ENCODE results near the gene ADAT3. TPM values are rescaled to one million over a fixed set of nuclear protein-coding genes. Genes with fewer than 3 reads are reported as not detected.
"Not testable (repeated sequence)": the region's sequence is repeated elsewhere in the genome, so short reads cannot be mapped to it uniquely, and the experiment has no call there.

ADAT3 gene
- total RNA-seq, 1 donor, result 3.9 TPM

- peak; percentile 89 for DNase-seq (ENCODE audit: low read depth)
- TF ChIP-seq CTCF (IDR thresholded peaks at IDR 0.05; ENCODE audit: insufficient read depth, low read depth, low read length), result peak; percentile 5
- H3K4me3 ChIP-seq (ENCODE audit: low read depth, low read length), result peak overlapping the region; percentile 85
Measured at GRCh38 chr19:1875646-1876495, 29.3 kb upstream of the ADAT3 start.

GRCh38 chr19:1876496-1877279 is 28.5 kb upstream of the ADAT3 start:
- DNase-seq (ENCODE audit: low read depth), result not testable (repeated sequence)

GRCh38 chr19:1877280-1877660 is 27.9 kb upstream of the ADAT3 start:
- DNase-seq (ENCODE audit: low read depth); H3K4me3 ChIP-seq (ENCODE audit: low read depth, low read length): not testable (repeated sequence)

More at GRCh38 chr19:1876496-1877279, 28.5 kb upstream of the ADAT3 start:
- H3K4me3 ChIP-seq (ENCODE audit: low read depth, low read length), result peak overlapping the region; percentile 85

GRCh38 chr19:1878583-1878982 is 26.6 kb upstream of the ADAT3 start:
- DNase-seq (ENCODE audit: low read depth); H3K4me3 ChIP-seq (ENCODE audit: low read depth, low read length): not testable (repeated sequence)

- DNase-seq (ENCODE audit: low read depth); H3K4me3 ChIP-seq (ENCODE audit: low read depth, low read length): not testable (repeated sequence)
Measured at GRCh38 chr19:1879982-1880381, 25.2 kb upstream of the ADAT3 start.

- DNase-seq (ENCODE audit: low read depth), result no peak
- TF ChIP-seq CTCF (IDR thresholded peaks at IDR 0.05; ENCODE audit: insufficient read depth, low read depth, low read length), result no peak
Measured at GRCh38 chr19:1880611-1881392, 24.4 kb upstream of the ADAT3 start.

GRCh38 chr19:1881393-1882088 is 23.7 kb upstream of the ADAT3 start:
- not testable (repeated sequence) for DNase-seq (ENCODE audit: low read depth); H3K4me3 ChIP-seq (ENCODE audit: low read depth, low read length)

More at GRCh38 chr19:1880611-1881392, 24.4 kb upstream of the ADAT3 start:
- H3K4me3 ChIP-seq (ENCODE audit: low read depth, low read length), result no peak overlapping the region

- DNase-seq (ENCODE audit: low read depth), result no peak
- TF ChIP-seq CTCF (IDR thresholded peaks at IDR 0.05; ENCODE audit: insufficient read depth, low read depth, low read length), result no peak
- H3K4me3 ChIP-seq (ENCODE audit: low read depth, low read length), result no peak overlapping the region
Measured at GRCh38 chr19:1882089-1882785, 23.0 kb upstream of the ADAT3 start.

Data from fibroblast of villous mesenchyme (primary cell).